HUES64 (cell line): ENCODE results near the gene ADIG.

Experiments used
- H3K27ac ChIP-seq: 2 replicates; pipeline ENCODE4 v1.7.0; 2013; ENCODE audit warnings: low read depth, low read length, inconsistent platforms
- H3K27me3 ChIP-seq: 2 replicates; pipeline ENCODE4 v1.6.1; 2013; ENCODE audit warnings: mild to moderate bottlenecking, low read length; ENCODE audit not compliant: insufficient read depth
- H3K36me3 ChIP-seq: 2 replicates; pipeline ENCODE4 v1.6.1; 2013; ENCODE audit warnings: mild to moderate bottlenecking, low read length; ENCODE audit not compliant: insufficient read depth
- H3K4me1 ChIP-seq: 2 replicates; pipeline ENCODE4 v1.6.1; 2013; ENCODE audit warnings: mild to moderate bottlenecking, low read length, moderate library complexity; ENCODE audit not compliant: insufficient read depth
- H3K4me3 ChIP-seq: 2 replicates; pipeline ENCODE4 v1.5.1; 2013; ENCODE audit warnings: mild to moderate bottlenecking, low read length, moderate library complexity
- H3K9ac ChIP-seq: 2 replicates; pipeline ENCODE4 v1.6.1; 2013; ENCODE audit warnings: mild to moderate bottlenecking, low read depth, low read length
- H3K9me3 ChIP-seq: 2 replicates; pipeline ENCODE4 v1.6.1; 2013; ENCODE audit warnings: low read depth, low read length; ENCODE audit not compliant: insufficient read depth
- WGBS: fragments of 150-250, 120-280 bp; methylation state at CpG from one replicate; pipeline ENCODE4 v1.1.7; 2013; ENCODE audit warnings: missing lambda C conversion rate; 5-methylcytosine and 5-hydroxymethylcytosine counted together

The ADIG gene

GRCh38 chr20:38620441-38620840 is 39.4 kb downstream of the ADIG start:
- Histone ChIP-seq H3K36me3 (no peaks in the 10 kb centered on the region), H3K27me3 (no peaks in the 10 kb centered on the region), H3K9ac (no peak overlapping the region), H3K27ac (no peak overlapping the region), H3K4me1 (peaks cover 16% of the 10 kb centered on the region), H3K9me3 (no peaks in the 10 kb centered on the region), H3K4me3 (no peak overlapping the region)
- 79% methylated on average over 9 of the region's 9 CpGs for WGBS

GRCh38 chr20:38623061-38623460 is 42.1 kb downstream of the ADIG start:
- Histone ChIP-seq H3K36me3 (no peaks in the 10 kb centered on the region), H3K27me3 (no peaks in the 10 kb centered on the region), H3K4me3 (no peak overlapping the region), H3K4me1 (peaks cover 9% of the 10 kb centered on the region; the same call in 1 of the 2 replicates), H3K27ac (no peak overlapping the region), H3K9me3 (no peaks in the 10 kb centered on the region), H3K9ac (no peak overlapping the region)
- WGBS = 87% methylated on average over 4 of the region's 4 CpGs

GRCh38 chr20:38624084-38624483 is 43.1 kb downstream of the ADIG start:
- no peaks in the 10 kb centered on the region for H3K27me3 ChIP-seq

GRCh38 chr20:38625896-38626295 is 44.9 kb downstream of the ADIG start:
- Histone ChIP-seq H3K9me3 (no peaks in the 10 kb centered on the region), H3K27me3 (no peaks in the 10 kb centered on the region), H3K27ac (no peak overlapping the region), H3K36me3 (no peaks in the 10 kb centered on the region), H3K4me1 (peaks cover 2% of the 10 kb centered on the region; the same call in 1 of the 2 replicates), H3K9ac (no peak overlapping the region), H3K4me3 (no peak overlapping the region)

More at GRCh38 chr20:38624084-38624483, 43.1 kb downstream of the ADIG start:
- Histone ChIP-seq H3K27ac (no peak overlapping the region), H3K4me3 (no peak overlapping the region), H3K36me3 (no peaks in the 10 kb centered on the region), H3K9ac (no peak overlapping the region), H3K9me3 (no peaks in the 10 kb centered on the region), H3K4me1 (peaks cover 9% of the 10 kb centered on the region; the same call in 1 of the 2 replicates)
- 87% methylated on average over 2 of the region's 2 CpGs for WGBS

GRCh38 chr20:38626921-38627659 is 46.1 kb downstream of the ADIG start:
- no peaks in the 10 kb centered on the region for H3K36me3 ChIP-seq
- H3K4me1 ChIP-seq = no peaks in the 10 kb centered on the region
- 94% methylated on average over 10 of the region's 10 CpGs for WGBS
- no peaks in the 10 kb centered on the region for H3K9me3 ChIP-seq
- no peak overlapping the region for H3K4me3 ChIP-seq
- no peak overlapping the region for H3K9ac ChIP-seq
- H3K27me3 ChIP-seq = no peaks in the 10 kb centered on the region
- no peak overlapping the region for H3K27ac ChIP-seq

GRCh38 chr20:38628580-38629470 is 47.8 kb downstream of the ADIG start:
- no peaks in the 10 kb centered on the region for H3K27me3 ChIP-seq
- H3K4me3 ChIP-seq = no peak overlapping the region
- 78% methylated on average over 9 of the region's 9 CpGs for WGBS
- H3K4me1 ChIP-seq = no peaks in the 10 kb centered on the region
- H3K36me3 ChIP-seq = no peaks in the 10 kb centered on the region
- H3K9ac ChIP-seq = no peak overlapping the region
- no peak overlapping the region for H3K27ac ChIP-seq
- no peaks in the 10 kb centered on the region for H3K9me3 ChIP-seq

GRCh38 chr20:38629979-38630378 is 49.0 kb downstream of the ADIG start:
- Histone ChIP-seq H3K27me3 (no peaks in the 10 kb centered on the region), H3K36me3 (no peaks in the 10 kb centered on the region), H3K4me1 (no peaks in the 10 kb centered on the region), H3K4me3 (no peak overlapping the region), H3K9me3 (no peaks in the 10 kb centered on the region), H3K27ac (no peak overlapping the region), H3K9ac (no peak overlapping the region)
- WGBS = 86% methylated on average over 1 of the region's 1 CpG

GRCh38 chr20:38630727-38631126 is 49.7 kb downstream of the ADIG start:
- Histone ChIP-seq H3K9ac (no peak overlapping the region), H3K4me1 (no peaks in the 10 kb centered on the region)
- WGBS = 94% methylated on average over 6 of the region's 6 CpGs

GRCh38 chr20:38631155-38632022 is 50.4 kb downstream of the ADIG start:
- no peak overlapping the region for H3K9ac ChIP-seq

More at GRCh38 chr20:38630727-38631126, 49.7 kb downstream of the ADIG start:
- Histone ChIP-seq H3K4me3 (no peak overlapping the region), H3K27me3 (no peaks in the 10 kb centered on the region), H3K27ac (no peak overlapping the region), H3K9me3 (no peaks in the 10 kb centered on the region), H3K36me3 (no peaks in the 10 kb centered on the region)

GRCh38 chr20:38633577-38634093 is 52.6 kb downstream of the ADIG start:
- Histone ChIP-seq H3K27me3 (no peaks in the 10 kb centered on the region), H3K4me3 (no peak overlapping the region), H3K4me1 (no peaks in the 10 kb centered on the region), H3K27ac (no peak overlapping the region), H3K9me3 (no peaks in the 10 kb centered on the region), H3K36me3 (no peaks in the 10 kb centered on the region), H3K9ac (no peak overlapping the region)
- 51% methylated on average over 13 of the region's 13 CpGs for WGBS

More at GRCh38 chr20:38631155-38632022, 50.4 kb downstream of the ADIG start:
- no peak overlapping the region for H3K4me3 ChIP-seq
- no peaks in the 10 kb centered on the region for H3K36me3 ChIP-seq
- H3K27me3 ChIP-seq = no peaks in the 10 kb centered on the region
- no peaks in the 10 kb centered on the region for H3K4me1 ChIP-seq
- H3K27ac ChIP-seq = no peak overlapping the region
- WGBS = 70% methylated on average over 4 of the region's 5 CpGs
- H3K9me3 ChIP-seq = no peaks in the 10 kb centered on the region
